Stimulated activated CD4-positive, alpha-beta T cell treated with anti-CD3 and anti-CD28 coated beads, Interleukin-1b, Interleukin-23, amount 100 ng/mL, for 24 hours (primary cell): ENCODE data around the gene BARX2.
"Not testable (repeated sequence)": the region's sequence is repeated elsewhere in the genome, so short reads cannot be mapped to it uniquely, and the experiment has no call there.

Experiments
- DNase-seq, 4 experiments: peaks; one replicate each; pipeline ENCODE4 v3.0.0-alpha.2; 2020; ENCODE audit warnings: low read depth in 4 of 4, low spot score in 1 of 4

The BARX2 gene, protein sequence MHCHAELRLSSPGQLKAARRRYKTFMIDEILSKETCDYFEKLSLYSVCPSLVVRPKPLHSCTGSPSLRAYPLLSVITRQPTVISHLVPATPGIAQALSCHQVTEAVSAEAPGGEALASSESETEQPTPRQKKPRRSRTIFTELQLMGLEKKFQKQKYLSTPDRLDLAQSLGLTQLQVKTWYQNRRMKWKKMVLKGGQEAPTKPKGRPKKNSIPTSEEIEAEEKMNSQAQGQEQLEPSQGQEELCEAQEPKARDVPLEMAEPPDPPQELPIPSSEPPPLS

DNA sequence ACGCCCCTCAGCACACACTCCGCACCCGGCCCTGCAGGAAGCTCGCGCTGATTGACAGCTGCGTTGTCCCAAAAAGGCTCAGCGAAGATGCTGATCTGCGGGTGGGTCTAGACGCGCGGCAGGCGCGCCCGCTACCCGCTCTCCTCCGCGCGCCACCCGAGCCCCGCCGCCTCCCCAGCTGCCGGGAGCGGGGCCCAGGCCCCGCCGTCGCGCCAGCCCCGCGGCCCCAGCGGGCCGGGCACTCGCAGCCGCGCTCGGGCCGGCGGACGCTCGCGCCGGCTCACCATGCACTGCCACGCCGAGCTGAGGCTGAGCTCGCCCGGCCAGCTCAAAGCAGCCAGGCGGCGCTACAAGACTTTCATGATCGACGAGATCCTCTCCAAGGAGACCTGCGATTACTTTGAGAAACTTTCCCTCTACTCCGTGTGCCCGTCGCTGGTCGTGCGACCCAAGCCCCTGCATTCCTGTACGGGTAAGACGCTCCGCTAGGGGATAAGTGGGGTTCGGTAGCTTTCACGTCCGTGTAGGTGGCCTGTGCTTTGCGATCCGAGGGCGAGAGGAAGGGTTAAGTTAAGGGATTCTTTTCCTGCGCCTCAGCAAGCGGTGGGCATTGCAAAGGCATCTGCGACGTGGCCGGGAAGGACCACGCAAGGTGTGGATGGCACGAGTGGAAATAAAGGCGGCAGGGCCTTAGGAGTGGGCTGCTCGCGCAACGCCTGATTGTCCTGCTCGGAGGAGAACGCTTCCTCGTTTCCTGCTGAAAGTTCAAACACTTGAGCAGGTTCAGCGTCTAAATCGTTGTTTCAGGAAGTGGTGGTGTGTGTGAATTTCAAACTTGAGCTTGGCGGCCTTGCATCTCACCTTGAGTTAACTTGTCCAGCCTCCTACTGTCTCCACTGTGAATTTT lies at the start of gene BARX2:
Gene BARX2 (plus strand): TSS at position 98 of the 907 bp plus-strand sequence. CDS start 188 bp downstream, at position 286.
- peak in 1 of 4 experiments; percentile 33 for DNase-seq

DNA sequence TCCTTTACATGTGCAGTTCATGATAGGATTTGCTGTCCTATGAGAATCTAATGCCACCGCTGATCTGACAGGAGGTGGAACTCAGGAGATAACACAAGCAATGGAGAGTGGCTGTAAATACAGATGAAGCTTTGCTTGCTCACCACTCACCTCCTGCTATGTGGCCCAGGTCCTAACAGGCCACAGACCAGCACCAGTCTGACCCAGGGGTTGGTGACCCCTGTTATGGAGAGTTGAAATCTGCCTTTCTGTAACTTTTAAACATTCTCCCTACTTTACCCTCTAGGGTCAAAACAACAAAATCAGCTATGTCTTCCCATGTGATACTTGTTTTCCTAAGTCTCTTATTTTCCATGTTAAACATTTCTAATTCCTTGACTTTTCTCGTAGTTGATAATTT lies 48.7 kb upstream of the BARX2 start:
- DNase-seq = no peak

DNA sequence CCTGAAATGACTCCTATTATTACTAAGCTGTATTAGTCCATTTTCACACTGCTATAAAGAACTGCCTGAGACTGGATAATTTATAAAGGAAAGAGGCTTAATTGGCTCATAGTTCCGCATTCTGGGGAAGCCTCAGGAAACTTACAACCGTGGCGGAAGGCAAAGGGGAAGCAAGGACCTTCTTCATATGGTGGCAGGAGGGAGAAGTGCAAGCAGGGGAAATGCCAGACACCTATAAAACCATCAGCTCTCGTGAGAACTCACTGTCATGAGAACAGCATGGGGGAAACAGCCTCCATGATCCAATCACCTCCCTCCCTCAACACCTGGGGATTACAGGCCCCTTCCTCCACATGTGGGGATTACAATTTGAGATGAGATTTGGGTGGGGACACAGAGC lies 47.9 kb upstream of the BARX2 start:
- DNase-seq = not testable (repeated sequence)

DNA sequence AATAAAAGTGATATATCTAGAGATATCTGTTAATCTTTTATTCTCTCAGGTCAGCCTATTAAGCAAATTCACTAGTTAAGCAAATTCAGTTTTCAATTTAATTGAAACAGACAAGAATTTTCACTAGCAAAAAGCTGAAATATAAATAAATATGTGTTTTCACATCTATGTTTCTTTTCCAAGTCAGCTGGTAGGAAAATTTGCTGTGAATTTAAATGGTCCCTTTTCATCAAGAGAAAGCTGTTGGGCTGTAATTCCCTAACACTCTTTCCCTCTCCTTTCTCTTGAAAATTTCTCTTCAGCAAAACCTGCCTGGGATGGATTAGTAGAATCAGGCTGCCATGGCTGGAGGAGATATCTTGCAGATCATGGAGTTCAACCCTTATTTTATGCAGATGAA lies 46.9 kb upstream of the BARX2 start:
- no peak for DNase-seq

DNA sequence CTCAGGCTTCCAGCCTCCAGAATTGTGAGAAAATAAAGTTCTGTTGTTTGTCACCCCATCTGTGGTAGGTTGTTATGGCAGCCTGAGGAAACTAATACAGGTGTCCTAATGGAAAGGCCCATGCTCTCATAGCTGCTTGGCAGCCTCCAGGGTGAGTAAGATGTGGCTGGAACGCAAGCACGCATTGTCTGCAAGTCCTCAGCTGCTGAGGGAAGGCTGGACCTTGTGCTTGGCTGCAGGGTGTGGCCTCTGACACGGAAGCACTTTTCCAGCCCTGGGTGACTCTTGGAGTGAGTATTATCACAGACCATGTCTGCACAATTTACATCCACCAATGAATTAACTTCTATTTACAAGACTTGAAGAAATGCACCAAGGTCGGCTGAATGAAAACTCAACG lies 44.4 kb upstream of the BARX2 start:
- DNase-seq = no peak

DNA sequence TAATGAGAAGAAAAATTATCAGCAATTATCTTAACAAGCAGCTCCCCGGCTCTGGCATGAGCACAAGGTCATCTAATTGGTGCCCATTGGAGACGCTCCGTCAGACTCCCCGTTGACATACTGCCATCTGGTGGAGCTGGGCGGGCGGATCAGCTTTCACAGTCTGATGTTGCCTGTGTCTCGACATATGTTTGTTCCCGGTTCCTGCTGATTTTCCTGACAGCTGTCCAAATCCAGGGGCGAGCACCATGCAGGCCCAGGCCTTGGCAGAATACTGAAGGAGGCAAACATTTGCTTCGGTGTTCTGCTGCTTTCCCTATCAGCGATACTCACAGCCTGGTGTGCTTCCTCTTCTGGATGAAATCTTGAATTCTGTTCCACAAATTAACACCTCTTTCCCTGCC lies 43.8 kb upstream of the BARX2 start:
- DNase-seq = peak; percentile 40 to 57 (median 45)

DNA sequence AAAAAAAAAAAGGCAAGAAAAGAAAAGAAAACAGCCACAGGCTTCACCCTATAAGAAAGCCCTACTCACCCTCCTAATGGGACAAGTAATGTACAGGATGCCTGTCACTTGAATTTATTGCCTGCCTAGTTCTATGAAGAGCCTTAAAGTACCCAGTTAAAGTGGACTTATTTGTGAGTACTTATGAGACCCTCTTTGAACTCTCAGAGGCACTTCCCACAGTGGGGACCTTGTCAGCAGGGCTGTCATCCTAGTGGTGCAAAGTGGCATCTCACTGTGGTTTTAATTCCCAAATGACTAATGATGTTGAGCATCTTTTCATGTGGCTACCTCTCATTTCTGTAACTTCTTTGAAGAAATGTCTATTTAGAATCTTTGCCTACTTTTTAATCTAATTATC lies 41.8 kb upstream of the BARX2 start:
- DNase-seq = no peak

DNA sequence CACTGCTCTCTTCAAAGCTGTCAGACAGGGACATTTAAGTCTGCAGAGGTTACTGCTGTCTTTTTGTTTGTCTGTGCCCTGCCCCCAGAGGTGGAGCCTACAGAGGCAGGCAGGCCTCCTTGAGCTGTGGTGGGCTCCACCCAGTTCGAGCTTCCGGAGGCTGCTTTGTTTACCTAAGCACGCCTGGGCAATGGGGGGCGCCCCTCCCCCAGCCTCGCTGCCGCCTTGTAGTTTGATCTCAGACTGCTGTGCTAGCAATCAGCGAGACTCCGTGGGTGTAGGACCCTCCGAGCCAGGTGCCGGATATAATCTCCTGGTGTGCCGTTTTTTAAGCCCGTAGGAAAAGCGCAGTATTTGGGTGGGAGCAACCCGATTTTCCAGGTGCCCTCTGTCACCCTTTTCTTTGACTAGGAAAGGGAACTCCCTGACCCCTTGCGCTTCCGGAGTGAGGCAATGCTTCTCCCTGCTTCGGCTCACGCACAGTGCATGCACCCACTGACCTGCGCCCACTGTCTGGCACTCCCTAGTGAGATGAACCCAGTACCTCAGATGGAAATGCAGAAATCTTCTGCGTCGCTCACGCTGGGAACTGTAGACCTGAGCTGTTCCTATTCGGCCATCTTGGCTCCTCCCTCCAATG lies 31.2 kb upstream of the BARX2 start:
- not testable (repeated sequence) for DNase-seq

DNA sequence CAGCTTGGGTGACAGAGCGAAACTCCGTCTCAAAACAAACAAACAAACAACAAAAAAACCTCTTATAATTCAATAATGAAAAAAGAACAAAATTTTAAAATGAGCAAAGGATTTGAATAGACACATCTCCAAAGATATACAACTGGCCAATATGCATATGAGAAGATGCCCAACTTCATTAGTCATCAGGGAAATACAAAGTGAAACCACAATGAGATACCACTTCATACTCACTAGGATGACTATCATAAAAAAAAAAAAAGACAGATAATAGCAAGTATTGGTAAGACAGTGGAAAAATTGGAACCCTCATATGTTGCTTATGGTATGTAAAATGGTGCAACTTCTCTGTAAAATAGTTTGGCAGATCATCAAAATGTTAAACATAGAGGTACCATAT lies 28.7 kb upstream of the BARX2 start:
- DNase-seq = no peak

DNA sequence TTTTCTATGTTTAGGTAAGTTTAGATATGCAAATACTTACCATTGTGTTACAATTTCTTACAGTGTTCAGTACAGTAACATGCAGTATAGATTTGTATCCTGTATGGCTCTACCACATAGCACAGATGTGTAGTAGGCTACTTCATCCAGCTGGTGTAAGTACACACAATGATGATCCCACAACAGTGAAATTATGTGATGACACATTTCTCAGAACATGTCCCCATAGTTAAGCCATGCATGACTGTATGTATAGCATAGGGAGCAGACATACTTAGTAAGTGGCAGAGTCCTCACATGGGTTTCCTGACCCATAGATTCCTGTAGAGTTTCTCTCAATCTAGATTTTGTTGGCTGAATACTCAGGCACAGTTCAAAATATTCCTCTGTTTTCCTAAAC lies 26.8 kb upstream of the BARX2 start:
- DNase-seq = no peak

DNA sequence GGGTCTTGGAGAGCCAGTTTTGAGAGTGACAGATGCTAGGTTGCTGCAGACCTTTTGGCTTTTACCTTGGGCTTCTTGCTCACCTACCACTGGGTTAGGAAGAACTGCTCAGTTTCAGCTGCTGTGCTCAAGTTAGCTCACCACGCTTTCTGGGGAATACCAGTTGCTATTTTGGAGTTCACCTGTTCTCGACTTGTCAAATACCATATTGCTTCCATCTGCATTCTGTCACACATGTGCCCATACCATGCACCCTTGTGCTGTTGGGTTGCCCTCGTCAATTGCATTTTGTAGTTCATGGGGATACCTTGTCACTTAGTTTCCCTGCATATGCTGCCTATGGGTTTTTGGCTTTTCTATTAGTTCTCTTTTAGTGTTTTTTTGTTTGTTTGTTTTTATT lies 23.0 kb upstream of the BARX2 start:
- no peak for DNase-seq

DNA sequence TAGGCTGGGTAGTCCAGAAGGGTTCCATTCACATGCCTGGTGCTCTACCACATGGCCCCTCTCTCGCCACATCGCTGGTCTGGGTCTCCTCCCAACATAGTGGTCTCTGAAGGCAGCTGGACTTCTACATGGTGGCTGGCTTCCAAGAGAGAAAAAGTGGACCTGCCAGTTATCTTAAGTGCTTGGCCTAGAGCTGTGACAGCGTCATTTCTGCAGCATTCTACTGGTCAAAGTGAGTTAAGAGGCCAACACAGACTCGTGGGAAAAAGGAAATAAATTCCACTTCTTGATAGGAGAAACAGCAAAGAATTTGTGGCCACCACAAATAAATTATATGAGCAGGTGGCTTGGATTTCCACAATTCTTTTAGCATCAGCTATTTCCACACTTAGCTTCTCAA lies 21.0 kb upstream of the BARX2 start:
- no peak for DNase-seq

DNA sequence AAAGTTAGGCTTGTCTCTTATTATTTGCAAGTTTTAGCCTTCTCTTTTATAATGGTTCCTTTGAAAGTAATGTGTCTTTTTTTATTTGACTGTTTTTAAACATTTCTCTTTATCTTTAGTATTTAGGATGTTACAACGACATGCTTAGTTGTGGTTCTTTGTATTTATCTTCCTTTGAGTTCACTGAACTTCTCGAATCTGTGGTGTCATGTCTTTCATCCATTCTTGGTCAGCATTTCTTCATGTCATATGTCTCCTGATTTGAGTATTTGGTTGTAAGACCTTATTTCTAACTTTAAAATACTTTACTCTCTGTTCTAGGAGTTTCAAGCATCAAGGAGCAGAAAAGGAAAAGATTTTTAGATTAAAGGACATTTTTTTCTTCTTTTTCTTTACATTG lies 15.9 kb upstream of the BARX2 start:
- no peak for DNase-seq

DNA sequence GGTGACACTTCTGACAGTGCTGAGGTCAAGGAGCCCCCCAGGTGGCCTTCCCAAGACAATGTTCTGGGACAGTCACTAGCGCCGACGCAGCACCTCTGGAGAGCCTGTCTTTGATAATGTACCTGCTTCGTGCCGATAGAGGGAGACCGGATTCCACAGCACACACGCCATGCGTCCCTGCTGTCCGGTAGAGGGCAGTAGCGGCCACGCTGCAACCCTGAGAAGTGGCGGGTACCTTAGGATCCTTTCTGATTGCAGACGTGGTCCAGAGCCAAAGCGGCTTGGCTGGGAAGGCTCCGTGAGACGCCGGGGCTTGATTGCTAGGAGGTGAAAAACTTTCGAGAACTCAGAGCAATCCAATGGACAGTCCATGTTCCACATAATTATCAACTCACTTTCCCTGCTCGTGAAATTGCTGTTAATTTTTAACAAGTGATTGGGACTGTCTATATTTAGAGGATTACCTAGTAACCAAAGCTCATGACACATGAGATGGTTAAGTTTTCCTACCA lies 11.4 kb upstream of the BARX2 start:
- peak; percentile 49 to 68 (median 63) for DNase-seq

DNA sequence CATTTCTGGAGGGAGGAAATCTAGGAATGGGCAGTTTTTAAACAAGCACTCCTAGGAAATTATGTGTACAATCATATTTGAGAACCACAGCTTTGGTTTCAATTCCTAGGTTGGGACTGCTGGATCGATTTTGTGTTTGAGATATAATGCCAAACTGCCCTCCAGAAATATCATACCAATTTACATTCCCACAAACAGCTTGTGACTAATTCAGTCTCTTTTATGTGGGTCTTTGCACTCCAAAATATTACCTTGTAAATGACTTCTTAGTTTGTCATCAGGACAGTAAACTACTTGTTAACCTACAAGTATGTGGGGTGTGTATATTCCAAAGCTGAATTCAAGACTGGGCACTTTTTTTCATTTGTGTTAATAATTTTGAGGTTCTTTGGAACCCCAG lies 9.8 kb upstream of the BARX2 start:
- DNase-seq = no peak

DNA sequence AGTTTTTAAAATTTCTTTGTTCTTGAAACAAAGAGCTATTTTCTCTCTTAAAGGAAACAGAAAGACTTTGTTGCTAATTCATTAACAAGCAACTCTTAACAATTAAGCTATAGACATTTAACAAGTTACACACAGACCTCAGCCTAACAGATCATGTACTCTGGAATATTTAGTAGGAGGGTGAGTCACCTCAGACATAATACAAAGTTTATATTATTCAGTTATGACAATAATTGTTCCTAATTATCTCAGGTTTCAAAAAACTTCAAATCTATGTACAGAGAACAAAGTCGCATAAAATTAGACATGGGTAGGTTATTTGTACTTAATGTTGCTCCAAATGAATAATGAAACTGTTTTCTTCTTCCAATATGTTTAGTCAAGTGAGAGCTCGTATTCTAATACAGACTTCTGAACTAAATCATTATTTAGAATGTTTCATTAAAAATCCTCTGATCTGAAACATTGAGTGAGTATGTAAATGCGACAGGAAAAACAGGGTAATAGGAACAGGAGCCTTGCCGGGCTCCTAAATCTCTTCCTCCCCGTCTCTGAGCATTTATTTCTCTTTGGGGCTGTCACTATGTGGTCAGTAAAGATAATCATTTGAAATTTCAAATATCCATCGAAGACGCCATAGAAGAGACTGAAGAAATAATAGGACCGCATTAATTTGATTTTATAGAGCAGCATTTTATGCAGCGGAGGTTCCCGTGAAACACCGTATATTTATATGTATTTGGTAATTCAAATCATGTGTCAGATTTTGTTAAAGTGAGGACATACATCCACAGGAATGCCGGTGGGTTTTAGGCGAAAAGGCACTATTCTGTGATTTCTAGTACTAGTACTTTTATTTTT lies 8.7 kb upstream of the BARX2 start:
- DNase-seq = no peak

DNA sequence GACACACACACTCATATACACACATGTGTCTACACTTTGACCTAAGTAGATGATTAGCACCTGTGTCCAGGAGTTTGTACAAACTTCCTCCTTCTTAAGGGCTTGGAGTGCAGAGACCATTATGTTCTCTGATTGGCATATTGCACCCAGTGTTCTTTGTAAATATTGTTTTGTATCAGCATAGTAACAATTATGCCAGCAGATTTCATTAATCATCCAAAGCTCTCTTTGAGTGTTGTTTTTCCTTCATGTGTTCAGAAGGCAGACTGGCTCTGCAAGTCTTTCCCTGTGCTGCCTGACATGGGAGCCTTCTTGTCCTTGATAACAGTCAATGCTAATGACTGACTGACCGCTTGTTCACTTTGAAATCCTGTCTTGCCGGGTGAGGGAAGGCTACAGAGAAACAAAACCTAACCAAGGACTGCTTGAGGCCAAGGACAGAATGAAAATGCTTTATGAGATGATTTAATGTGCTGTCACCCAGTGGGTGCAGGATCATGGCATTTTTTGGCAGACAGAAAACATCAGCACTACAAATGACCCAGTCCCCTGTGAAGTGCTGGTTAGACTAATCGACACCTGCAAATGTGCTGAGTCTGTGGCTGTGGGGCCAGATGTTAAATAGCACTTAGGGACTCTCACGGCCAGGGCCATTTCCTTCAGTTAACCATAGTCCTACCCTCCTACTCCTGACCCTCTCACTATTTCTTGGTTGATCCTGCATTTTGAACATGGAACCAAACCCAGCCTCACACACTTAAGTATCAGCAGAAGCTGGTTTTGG lies 6.6 kb upstream of the BARX2 start:
- DNase-seq = no peak

DNA sequence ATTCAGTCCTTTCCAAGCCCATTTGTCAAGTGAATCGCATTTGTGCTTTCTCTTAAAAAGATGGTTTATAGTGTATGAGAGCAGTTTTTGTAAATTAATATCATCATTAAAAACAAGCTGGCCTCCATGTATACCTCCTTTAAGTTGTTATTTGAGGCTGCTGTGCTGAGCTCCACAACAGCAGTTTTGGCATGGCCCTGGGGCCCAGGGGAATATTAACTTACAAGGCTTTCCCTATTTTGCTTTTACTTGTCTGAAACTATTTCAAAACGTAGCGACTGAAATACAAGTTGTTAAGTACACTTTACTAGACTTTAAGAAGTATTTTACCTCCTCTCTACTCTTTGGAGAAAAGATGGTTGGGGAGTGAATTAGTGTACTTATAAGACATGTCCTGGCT lies 4.9 kb upstream of the BARX2 start:
- DNase-seq = no peak

DNA sequence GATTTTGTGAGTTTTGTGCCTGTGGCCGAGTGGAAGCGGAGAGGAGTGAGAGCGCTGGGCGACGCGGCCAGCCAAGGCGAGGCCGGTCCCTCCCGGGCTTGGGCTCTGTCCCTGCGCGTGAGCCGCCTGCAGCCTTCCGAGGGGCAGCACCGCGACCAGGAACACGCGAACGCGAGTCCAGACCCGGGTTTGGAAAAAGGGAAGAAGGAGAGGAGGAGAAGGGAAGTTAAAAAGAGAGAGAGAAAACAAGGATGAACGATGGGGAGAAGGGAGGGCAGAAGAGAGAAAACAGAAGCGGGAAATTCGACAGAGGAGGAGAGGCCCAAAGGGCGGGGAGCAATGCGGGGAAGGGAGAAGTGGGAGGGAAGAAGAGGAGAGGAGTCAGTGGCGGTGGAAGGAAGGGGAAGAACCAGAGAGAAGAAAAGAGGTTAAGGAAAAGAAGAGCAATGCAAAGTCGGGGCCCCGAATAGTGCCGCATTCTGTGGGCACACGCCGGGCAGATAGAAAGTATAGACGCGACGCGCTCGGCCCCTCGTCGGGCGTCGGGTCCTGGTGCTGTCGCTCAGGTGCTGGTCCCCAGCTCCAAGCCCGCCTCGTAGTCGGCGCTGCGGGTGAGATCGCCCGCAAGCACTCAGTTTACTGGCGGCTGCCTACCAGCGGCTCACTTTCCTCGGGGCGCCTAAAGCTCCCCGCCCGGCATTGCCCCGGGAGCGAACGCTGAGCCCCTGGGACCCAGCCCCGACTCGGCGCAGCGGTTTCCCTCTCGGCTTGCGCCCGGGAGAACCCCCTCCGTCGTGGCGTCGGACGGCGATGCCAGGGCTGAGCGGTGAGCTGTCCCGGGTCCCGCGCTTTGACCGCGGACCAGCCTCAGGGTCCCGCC lies 2.8 kb upstream of the BARX2 start:
- DNase-seq = no peak
